Measurements from ENCODE around the gene CCNY.

Gene CCNY

DNA sequence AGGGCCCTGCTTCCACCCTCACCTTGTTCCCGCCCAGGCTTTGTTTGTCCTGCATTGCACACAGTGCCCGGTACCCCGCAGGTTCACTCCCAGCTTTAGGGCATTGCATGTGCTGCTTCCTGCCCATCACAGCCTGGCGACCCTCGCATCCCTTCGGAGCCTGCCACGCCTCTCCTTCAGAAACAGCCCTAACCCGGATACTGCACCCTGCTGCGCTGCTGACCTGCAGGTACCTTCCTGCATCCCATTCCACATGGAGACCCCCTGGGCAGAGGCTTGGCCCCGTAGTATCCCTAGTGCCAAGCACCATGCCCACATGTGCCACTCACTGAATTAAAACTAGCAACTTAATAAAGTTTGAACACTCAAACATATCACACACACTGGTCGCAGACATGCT lies 249.0 kb downstream of the CCNY start:
- no peak for TF ChIP-seq CTCF (IDR thresholded peaks at IDR 0.05; ENCODE audit: poor library complexity, severe bottlenecking)
- Histone ChIP-seq H3K36me3 (ENCODE audit: low read depth) (no peaks in the 10 kb centered on the region), H3K9me3 (ENCODE audit: severe bottlenecking) (no peaks in the 10 kb centered on the region), H3K4me1 (ENCODE audit: insufficient read depth, poor library complexity, severe bottlenecking) (no peaks in the 10 kb centered on the region), H3K27me3 (ENCODE audit: insufficient read depth, poor library complexity, severe bottlenecking) (no peaks in the 10 kb centered on the region), H3K27ac (ENCODE audit: poor library complexity, severe bottlenecking) (no peak overlapping the region), H3K4me3 (ENCODE audit: severe bottlenecking) (no peak overlapping the region)
- no peak for DNase-seq (ENCODE audit: low spot score)
- ATAC-seq (ENCODE audit: low read depth): no peak

- no peak for DNase-seq (ENCODE audit: low spot score)
- Histone ChIP-seq H3K4me1 (ENCODE audit: insufficient read depth, poor library complexity, severe bottlenecking) (no peaks in the 10 kb centered on the region), H3K36me3 (ENCODE audit: low read depth) (no peaks in the 10 kb centered on the region), H3K27ac (ENCODE audit: poor library complexity, severe bottlenecking) (no peak overlapping the region), H3K27me3 (ENCODE audit: insufficient read depth, poor library complexity, severe bottlenecking) (no peaks in the 10 kb centered on the region), H3K9me3 (ENCODE audit: severe bottlenecking) (no peaks in the 10 kb centered on the region), H3K4me3 (ENCODE audit: severe bottlenecking) (no peak overlapping the region)
- 0 out of 3 replicates have a peak, but pooled peaks have one; percentile 31 for ATAC-seq (ENCODE audit: low read depth)
- TF ChIP-seq CTCF (IDR thresholded peaks at IDR 0.05; ENCODE audit: poor library complexity, severe bottlenecking): no peak
Observed at GRCh38 chr10:35585903-35586535, 249.7 kb downstream of the CCNY start.

- Histone ChIP-seq H3K9me3 (ENCODE audit: severe bottlenecking) (no peaks in the 10 kb centered on the region), H3K27ac (ENCODE audit: poor library complexity, severe bottlenecking) (no peak overlapping the region), H3K27me3 (ENCODE audit: insufficient read depth, poor library complexity, severe bottlenecking) (no peaks in the 10 kb centered on the region), H3K4me1 (ENCODE audit: insufficient read depth, poor library complexity, severe bottlenecking) (no peaks in the 10 kb centered on the region), H3K36me3 (ENCODE audit: low read depth) (no peaks in the 10 kb centered on the region), H3K4me3 (ENCODE audit: severe bottlenecking) (no peak overlapping the region)
- no peak for DNase-seq (ENCODE audit: low spot score)
- ATAC-seq (ENCODE audit: low read depth): no peak
- no peak for TF ChIP-seq CTCF (IDR thresholded peaks at IDR 0.05; ENCODE audit: poor library complexity, severe bottlenecking)
Observed at GRCh38 chr10:35588836-35589235, 252.5 kb downstream of the CCNY start.

DNA sequence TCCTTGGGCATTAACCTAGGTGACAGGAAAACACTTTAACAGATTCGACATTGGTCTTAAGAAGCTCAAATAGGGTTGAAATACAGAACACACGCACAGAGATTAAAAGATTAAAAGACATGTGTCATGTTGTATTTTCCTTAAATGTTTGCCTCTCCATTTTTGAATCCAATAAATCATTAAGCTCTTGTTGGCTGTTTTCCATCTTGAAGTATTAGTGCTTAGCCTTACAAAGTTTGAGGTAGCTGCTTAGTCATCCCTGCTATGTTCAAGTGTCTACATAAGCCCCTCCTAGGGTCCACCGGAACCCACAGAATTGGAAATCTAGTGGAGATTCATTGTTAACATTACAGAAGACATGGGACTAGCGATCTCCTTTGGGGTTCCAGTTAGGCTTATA lies 256.1 kb downstream of the CCNY start:
- DNase-seq (ENCODE audit: low spot score): no peak

More for the DNA sequence above, 256.1 kb downstream of the CCNY start:
- no peak for TF ChIP-seq CTCF (IDR thresholded peaks at IDR 0.05; ENCODE audit: poor library complexity, severe bottlenecking)
- H3K4me1 ChIP-seq (ENCODE audit: insufficient read depth, poor library complexity, severe bottlenecking): no peaks in the 10 kb centered on the region
- no peaks in the 10 kb centered on the region for H3K27me3 ChIP-seq (ENCODE audit: insufficient read depth, poor library complexity, severe bottlenecking)
- no peak overlapping the region for H3K4me3 ChIP-seq (ENCODE audit: severe bottlenecking)
- no peak overlapping the region for H3K27ac ChIP-seq (ENCODE audit: poor library complexity, severe bottlenecking)
- no peaks in the 10 kb centered on the region for H3K9me3 ChIP-seq (ENCODE audit: severe bottlenecking)
- no peak for ATAC-seq (ENCODE audit: low read depth)
- H3K36me3 ChIP-seq (ENCODE audit: low read depth): no peaks in the 10 kb centered on the region

Measured in RWPE2 (cell line).